K562 (cell line): ENCODE results near the gene PARD3. TPM values are rescaled to one million over a fixed set of nuclear protein-coding genes. Genes with fewer than 3 reads are reported as not detected.

ENCODE experiments used
- ATAC-seq: fragments of 200-7000 bp; cut with Tn5 transposase; 3 replicates; pipeline ENCODE4 v1.9.1; 2020; ENCODE audit warnings: moderate library complexity
- BruUV-seq: library from RNA; stranded (reverse); fragments of 400-500 nt; replicated peaks from 2 replicates; lab custom pipeline; 2021; lab: Mats Ljungman, UMichigan
- CTCF ChIA-PET: fragments of 300-600 bp; formaldehyde crosslinking; extraction: SDS; loops from one replicate; lab custom pipeline; 2021; ENCODE audit warnings: low intra/inter-chr PET ratio; lab: Yijun Ruan, JAX
- POLR2A ChIA-PET: fragments of 300-600, 350-650 bp; sonication (Branson Sonifier 250); formaldehyde crosslinking; extraction: SDS; loops from one replicate; lab custom pipeline; 2021; ENCODE audit warnings: antibody characterized with exemption, inconsistent platforms; lab: Yijun Ruan, JAX
- DNase-seq, 4 experiments: peaks; one replicate each; pipeline versions ENCODE4 v3.0.0 to v3.0.0-alpha.2; 2011 to 2018; ENCODE audit warnings: low spot score in 3 of 4, mixed read lengths in 3 of 4; ENCODE audit errors: extremely low read depth in 1 of 4
- FAIRE-seq: peaks from 2 replicates; lab custom pipeline; 2011; peaks lifted over from hg19 to GRCh38; lab: Jason Lieb, UNC
- H2AFZ ChIP-seq: 2 replicates; pipeline ENCODE4 v1.6.0; 2011; ENCODE audit warnings: low read depth, low read length, control low read depth, inconsistent platforms
- H3K27ac ChIP-seq: fragments of 200-600 bp; 3 replicates; pipeline ENCODE4 v1.8.0; 2011; ENCODE audit warnings: low read depth, mild to moderate bottlenecking, control low read depth, inconsistent platforms, low read length, moderate library complexity, mixed read lengths; ENCODE audit errors: extremely low read depth
- H3K27me3 ChIP-seq, 2 experiments: fragments of 300-600 bp in 1 of 2; 2 replicates in 1 of 2; 3 replicates in 1 of 2; pipeline versions ENCODE4 v1.6.0 to v1.8.0; 2011; ENCODE audit warnings: inconsistent platforms in 2 of 2, low read length in 2 of 2, mild to moderate bottlenecking in 1 of 2, mixed read lengths in 1 of 2, moderate library complexity in 1 of 2; ENCODE audit not compliant: control insufficient read depth in 2 of 2, insufficient read depth in 2 of 2
- H3K36me3 ChIP-seq: fragments of 300-600 bp; 3 replicates; pipeline ENCODE4 v1.8.0; 2011; ENCODE audit warnings: mild to moderate bottlenecking, low read length, inconsistent platforms; ENCODE audit not compliant: control insufficient read depth, insufficient read depth
- H3K4me1 ChIP-seq, 2 experiments: fragments of 200-600 bp in 1 of 2; replicated peaks in 1 of 2; 2 replicates in 1 of 2; 3 replicates in 1 of 2; pipeline versions ENCODE4 v1.5.1 to v1.8.0; 2011; ENCODE audit warnings: inconsistent platforms in 2 of 2, low read length in 2 of 2, mild to moderate bottlenecking in 1 of 2, mixed read lengths in 1 of 2, moderate library complexity in 1 of 2; ENCODE audit not compliant: control insufficient read depth in 2 of 2, insufficient read depth in 2 of 2
- H3K4me2 ChIP-seq: 2 replicates; pipeline ENCODE4 v1.6.1; 2011; ENCODE audit warnings: low read length, control low read depth, inconsistent platforms, mixed read lengths; ENCODE audit not compliant: insufficient read depth
- H3K4me3 ChIP-seq: fragments of 200-600 bp; sonication (generic), shearing (Covaris generic); 2 replicates; pipeline ENCODE4 v1.5.1; 2016; ENCODE audit warnings: control low read depth, inconsistent platforms
- H3K79me2 ChIP-seq: fragments of 200-600 bp; 3 replicates; pipeline ENCODE4 v1.8.0; 2011; ENCODE audit warnings: low read length, inconsistent platforms; ENCODE audit not compliant: control insufficient read depth, insufficient read depth
- H3K9ac ChIP-seq, 2 experiments: 2 replicates each; pipeline versions ENCODE4 v1.6.0 to v1.6.1; 2011; ENCODE audit warnings: low read depth in 2 of 2, low read length in 2 of 2, control low read depth in 1 of 2, inconsistent platforms in 1 of 2, mild to moderate bottlenecking in 1 of 2, mixed read lengths in 1 of 2; ENCODE audit not compliant: insufficient read depth in 1 of 2
- H3K9me1 ChIP-seq: one replicate; pipeline ENCODE4 v1.6.0; 2011; ENCODE audit warnings: inconsistent platforms, mild to moderate bottlenecking, low read length, moderate library complexity; ENCODE audit not compliant: control insufficient read depth, insufficient read depth
- H3K9me3 ChIP-seq: replicated peaks from 2 replicates; pipeline ENCODE4 v1.5.1; 2011; ENCODE audit warnings: low read depth, low read length, inconsistent platforms; ENCODE audit not compliant: control insufficient read depth, insufficient read depth
- H4K20me1 ChIP-seq: replicated peaks from 2 replicates; pipeline ENCODE4 v1.6.1; 2011; ENCODE audit warnings: low read length, inconsistent platforms, mixed read lengths; ENCODE audit not compliant: control insufficient read depth, insufficient read depth
- HCFC1 ChIP-seq: IDR thresholded peaks from 2 replicates; pipeline ENCODE4 v1.6.1; 2012; ENCODE audit warnings: low read depth, low read length, improper control_type of control experiment
- LCOR ChIP-seq: sonication (generic); formaldehyde crosslinking; IDR thresholded peaks from 2 replicates; pipeline ENCODE4 v1.8.0; 2022; ENCODE audit warnings: mild to moderate bottlenecking, missing genetic modification reagents
- MAFG ChIP-seq: fragments of 450-650 bp; conservative IDR thresholded peaks from 2 replicates; pipeline ENCODE4 v1.6.1; 2016; ENCODE audit warnings: missing genetic modification characterization, missing compliant biosample characterization
- POU5F1 ChIP-seq: fragments of 150-350 bp; IDR thresholded peaks from 2 replicates; pipeline ENCODE4 v1.6.1; 2014; ENCODE audit warnings: borderline replicate concordance, low read length, low read depth, mild to moderate bottlenecking; ENCODE audit not compliant: partially characterized antibody
- PRMT5 ChIP-seq: sonication (generic); formaldehyde crosslinking; IDR thresholded peaks from 2 replicates; pipeline ENCODE4 v1.5.0; 2020; ENCODE audit warnings: missing genetic modification reagents
- TAF9B ChIP-seq: fragments of 450-650 bp; IDR thresholded peaks from 2 replicates; pipeline ENCODE4 v1.6.1; 2018; ENCODE audit warnings: mild to moderate bottlenecking; ENCODE audit not compliant: partially characterized antibody
- ZBTB17 ChIP-seq: fragments of 450-650 bp; formaldehyde crosslinking; IDR thresholded peaks from 2 replicates; pipeline ENCODE4 v1.4.0; 2020; ENCODE audit warnings: mild to moderate bottlenecking
- ZFP36 ChIP-seq: fragments of 150-350 bp; IDR thresholded peaks from 2 replicates; pipeline ENCODE4 v1.6.1; 2018; ENCODE audit warnings: low read length, low read depth; ENCODE audit not compliant: partially characterized antibody
- WGBS: fragments of 100-300 bp; shearing (Covaris generic); methylation state at CpG from one replicate; pipeline ENCODE4 v1.1.6; 2016; ENCODE audit warnings: low coverage, mixed read lengths; ENCODE audit not compliant: insufficient coverage; ENCODE audit errors: missing lambda C conversion rate; 5-methylcytosine and 5-hydroxymethylcytosine counted together
- in situ Hi-C: fragments of 300-500 bp; cut with MboI; formaldehyde crosslinking; loops from 4 replicates; pipeline ENCODE4 v1.15.0; 2018; ENCODE audit warnings: inconsistent platforms, mixed read lengths
- intact Hi-C: fragments of 100-400 bp; cut with micrococcal nuclease; formaldehyde crosslinking; loops from 2 replicates; pipeline ENCODE4 v1.14.2; 2022
- polyA plus RNA-seq, 8 experiments: library from polyadenylated mRNA; depleted of rRNA in 4 of 8; stranded (reverse) in 5 of 8; unstranded in 3 of 8; fragments of >200 nt; fragmentation: Nextera tagmentation in 2 of 8; fragmentation: Illumina TruSeq in 1 of 8; extraction: Ambion mirVana in 2 of 8; extraction: Trizol in 1 of 8; gene quantifications; 2 replicates each; pipeline versions ENCODE4 v1.2.1 to v1.2.3, GENCODE V29; 2011 to 2014; ENCODE audit warnings: inconsistent platforms in 1 of 8, missing spikeins in 1 of 8
- total RNA-seq, 7 experiments: library from RNA; depleted of rRNA in 6 of 7; stranded (reverse); fragments of >200 nt in 6 of 7; fragmentation: Illumina TruSeq in 2 of 7; extraction: Trizol in 2 of 7; gene quantifications; 2 replicates each; pipeline versions ENCODE4 v1.2.1 to v1.2.3, GENCODE V29; 2011 to 2021; ENCODE audit warnings: low replicate concordance in 1 of 7
- TF ChIP-seq, protein P1 (sequence below): fragments of 250-450 bp; sonication (Bioruptor Pico); IDR thresholded peaks from 2 replicates; pipeline ENCODE4 v1.5.0; 2020; ENCODE audit warnings: mild to moderate bottlenecking, borderline replicate concordance
- TF ChIP-seq, protein P2 (sequence below): fragments of 450-650 bp; IDR thresholded peaks from 2 replicates; pipeline ENCODE4 v1.6.1; 2017; ENCODE audit warnings: antibody characterized with exemption, mild to moderate bottlenecking

Gene PARD3
- total and polyA plus RNA-seq, 9 of the 15 experiments (the other 6 are each of a cell fraction or from before 2014, with no cell fraction given): 2.7 to 11.7 (median 7.7) TPM

DNA sequence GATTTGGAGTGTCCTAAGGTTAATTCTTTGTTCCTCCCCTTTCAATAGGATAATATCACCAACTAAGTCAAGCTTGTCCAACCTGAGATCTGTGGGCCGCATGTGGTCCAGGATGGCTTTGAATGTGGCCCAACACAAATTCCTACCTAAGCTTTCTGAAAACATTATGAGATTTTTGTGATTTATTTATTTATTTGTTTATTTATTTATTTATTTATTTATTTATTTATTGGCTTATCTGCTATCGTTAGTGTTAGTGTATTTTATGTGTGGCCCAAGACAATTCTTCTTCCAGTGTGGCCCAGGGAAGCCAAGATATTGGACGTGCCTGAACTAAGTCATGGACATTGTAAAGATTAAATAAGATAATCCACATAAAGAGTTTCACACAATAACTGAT is 446.0 kb downstream of the PARD3 start:
- intact Hi-C loops (no loop called here), in situ Hi-C loops (no loop called here)
- no TSS peak for BruUV-seq
- POLR2A ChIA-PET: no interaction called here
- H3K9me3 ChIP-seq: no peaks in the 10 kb centered on the region
- TF ChIP-seq ZFP36: no peak
- TF ChIP-seq LCOR: no peak
- no peak for TF ChIP-seq TAF9B
- no peak for TF ChIP-seq POU5F1
- TF ChIP-seq ZBTB17: no peak
- TF ChIP-seq PRMT5 (CRISPR knock-in tag): no peak
- no peak for TF ChIP-seq MAFG (tag)
- TF ChIP-seq HCFC1: no peak
- TF ChIP-seq, protein P1, sequence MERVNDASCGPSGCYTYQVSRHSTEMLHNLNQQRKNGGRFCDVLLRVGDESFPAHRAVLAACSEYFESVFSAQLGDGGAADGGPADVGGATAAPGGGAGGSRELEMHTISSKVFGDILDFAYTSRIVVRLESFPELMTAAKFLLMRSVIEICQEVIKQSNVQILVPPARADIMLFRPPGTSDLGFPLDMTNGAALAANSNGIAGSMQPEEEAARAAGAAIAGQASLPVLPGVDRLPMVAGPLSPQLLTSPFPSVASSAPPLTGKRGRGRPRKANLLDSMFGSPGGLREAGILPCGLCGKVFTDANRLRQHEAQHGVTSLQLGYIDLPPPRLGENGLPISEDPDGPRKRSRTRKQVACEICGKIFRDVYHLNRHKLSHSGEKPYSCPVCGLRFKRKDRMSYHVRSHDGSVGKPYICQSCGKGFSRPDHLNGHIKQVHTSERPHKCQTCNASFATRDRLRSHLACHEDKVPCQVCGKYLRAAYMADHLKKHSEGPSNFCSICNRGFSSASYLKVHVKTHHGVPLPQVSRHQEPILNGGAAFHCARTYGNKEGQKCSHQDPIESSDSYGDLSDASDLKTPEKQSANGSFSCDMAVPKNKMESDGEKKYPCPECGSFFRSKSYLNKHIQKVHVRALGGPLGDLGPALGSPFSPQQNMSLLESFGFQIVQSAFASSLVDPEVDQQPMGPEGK: no peak
- TF ChIP-seq, protein P2, sequence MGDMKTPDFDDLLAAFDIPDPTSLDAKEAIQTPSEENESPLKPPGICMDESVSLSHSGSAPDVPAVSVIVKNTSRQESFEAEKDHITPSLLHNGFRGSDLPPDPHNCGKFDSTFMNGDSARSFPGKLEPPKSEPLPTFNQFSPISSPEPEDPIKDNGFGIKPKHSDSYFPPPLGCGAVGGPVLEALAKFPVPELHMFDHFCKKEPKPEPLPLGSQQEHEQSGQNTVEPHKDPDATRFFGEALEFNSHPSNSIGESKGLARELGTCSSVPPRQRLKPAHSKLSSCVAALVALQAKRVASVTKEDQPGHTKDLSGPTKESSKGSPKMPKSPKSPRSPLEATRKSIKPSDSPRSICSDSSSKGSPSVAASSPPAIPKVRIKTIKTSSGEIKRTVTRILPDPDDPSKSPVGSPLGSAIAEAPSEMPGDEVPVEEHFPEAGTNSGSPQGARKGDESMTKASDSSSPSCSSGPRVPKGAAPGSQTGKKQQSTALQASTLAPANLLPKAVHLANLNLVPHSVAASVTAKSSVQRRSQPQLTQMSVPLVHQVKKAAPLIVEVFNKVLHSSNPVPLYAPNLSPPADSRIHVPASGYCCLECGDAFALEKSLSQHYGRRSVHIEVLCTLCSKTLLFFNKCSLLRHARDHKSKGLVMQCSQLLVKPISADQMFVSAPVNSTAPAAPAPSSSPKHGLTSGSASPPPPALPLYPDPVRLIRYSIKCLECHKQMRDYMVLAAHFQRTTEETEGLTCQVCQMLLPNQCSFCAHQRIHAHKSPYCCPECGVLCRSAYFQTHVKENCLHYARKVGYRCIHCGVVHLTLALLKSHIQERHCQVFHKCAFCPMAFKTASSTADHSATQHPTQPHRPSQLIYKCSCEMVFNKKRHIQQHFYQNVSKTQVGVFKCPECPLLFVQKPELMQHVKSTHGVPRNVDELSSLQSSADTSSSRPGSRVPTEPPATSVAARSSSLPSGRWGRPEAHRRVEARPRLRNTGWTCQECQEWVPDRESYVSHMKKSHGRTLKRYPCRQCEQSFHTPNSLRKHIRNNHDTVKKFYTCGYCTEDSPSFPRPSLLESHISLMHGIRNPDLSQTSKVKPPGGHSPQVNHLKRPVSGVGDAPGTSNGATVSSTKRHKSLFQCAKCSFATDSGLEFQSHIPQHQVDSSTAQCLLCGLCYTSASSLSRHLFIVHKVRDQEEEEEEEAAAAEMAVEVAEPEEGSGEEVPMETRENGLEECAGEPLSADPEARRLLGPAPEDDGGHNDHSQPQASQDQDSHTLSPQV: no peak
- TF ChIP-seq, all 486 proteins: peak for 0
- Histone ChIP-seq H4K20me1 (no peaks in the 10 kb centered on the region), H2AFZ (no peak overlapping the region), H3K27me3 (no peaks in the 10 kb centered on the region), H3K27ac (no peak overlapping the region), H3K4me1 (no peaks in the 10 kb centered on the region), H3K4me2 (no peak overlapping the region), H3K9ac (no peak overlapping the region), H3K4me3 (no peak overlapping the region), H3K79me2 (no peaks in the 10 kb centered on the region), H3K36me3 (no peaks in the 10 kb centered on the region), H3K9me1 (no peaks in the 10 kb centered on the region)
- no peak for ATAC-seq
- 32% methylated on average over 3 of the region's 3 CpGs for WGBS
- CTCF ChIA-PET: no interaction called here
- no peak for DNase-seq
- no peak for FAIRE-seq
